VCaP (cell line): ENCODE data around the gene PTPN2.

Experiments
- H3K27ac ChIP-seq: fragments of 450-650 bp; 2 replicates; pipeline ENCODE4 v1.5.1; 2017
- TF ChIP-seq, protein P1 (sequence below): fragments of 450-650 bp; conservative IDR thresholded peaks from 2 replicates; pipeline ENCODE4 v1.5.1; 2017; ENCODE audit warnings: mild to moderate bottlenecking, moderate library complexity

Gene PTPN2

DNA sequence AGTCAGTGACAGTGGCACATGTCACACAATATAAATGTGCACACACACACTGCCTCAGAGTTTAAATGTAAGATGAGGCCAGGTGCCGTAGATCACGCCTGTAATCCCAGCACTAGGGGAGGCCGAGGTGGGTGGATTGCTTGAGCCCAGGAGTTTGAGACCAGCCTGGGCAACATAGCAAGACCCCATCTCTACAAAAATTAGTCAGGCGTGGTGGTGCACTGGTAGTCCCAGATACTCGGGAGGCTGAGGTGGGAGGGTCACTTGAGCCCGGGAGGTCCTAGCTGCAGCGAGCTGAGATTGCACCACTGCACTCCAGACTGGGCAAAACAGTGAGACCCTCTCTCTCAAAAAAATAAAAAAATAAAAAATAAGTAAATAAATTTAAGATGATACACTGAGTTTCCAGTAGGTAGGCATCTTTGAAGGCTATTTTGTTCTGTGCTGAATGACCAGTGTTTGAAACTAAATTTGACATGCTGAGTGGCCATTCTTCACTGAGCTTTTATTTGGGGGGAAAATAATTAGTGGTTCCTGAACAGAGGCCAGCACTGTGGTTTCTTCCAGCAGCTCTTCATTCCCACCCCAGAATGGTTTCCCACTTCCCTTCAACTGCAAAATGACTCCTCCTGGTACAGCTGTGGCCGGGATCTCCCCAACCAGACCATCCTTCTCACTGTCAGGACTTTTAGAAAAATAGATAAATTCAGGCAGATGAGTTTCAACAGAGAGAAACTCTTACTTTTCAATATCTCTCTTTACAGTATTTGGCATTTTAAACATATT is 136.3 kb downstream of the PTPN2 start:
- TF ChIP-seq, protein P1, sequence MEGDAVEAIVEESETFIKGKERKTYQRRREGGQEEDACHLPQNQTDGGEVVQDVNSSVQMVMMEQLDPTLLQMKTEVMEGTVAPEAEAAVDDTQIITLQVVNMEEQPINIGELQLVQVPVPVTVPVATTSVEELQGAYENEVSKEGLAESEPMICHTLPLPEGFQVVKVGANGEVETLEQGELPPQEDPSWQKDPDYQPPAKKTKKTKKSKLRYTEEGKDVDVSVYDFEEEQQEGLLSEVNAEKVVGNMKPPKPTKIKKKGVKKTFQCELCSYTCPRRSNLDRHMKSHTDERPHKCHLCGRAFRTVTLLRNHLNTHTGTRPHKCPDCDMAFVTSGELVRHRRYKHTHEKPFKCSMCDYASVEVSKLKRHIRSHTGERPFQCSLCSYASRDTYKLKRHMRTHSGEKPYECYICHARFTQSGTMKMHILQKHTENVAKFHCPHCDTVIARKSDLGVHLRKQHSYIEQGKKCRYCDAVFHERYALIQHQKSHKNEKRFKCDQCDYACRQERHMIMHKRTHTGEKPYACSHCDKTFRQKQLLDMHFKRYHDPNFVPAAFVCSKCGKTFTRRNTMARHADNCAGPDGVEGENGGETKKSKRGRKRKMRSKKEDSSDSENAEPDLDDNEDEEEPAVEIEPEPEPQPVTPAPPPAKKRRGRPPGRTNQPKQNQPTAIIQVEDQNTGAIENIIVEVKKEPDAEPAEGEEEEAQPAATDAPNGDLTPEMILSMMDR: no peak
- H3K27ac ChIP-seq: no peak overlapping the region

DNA sequence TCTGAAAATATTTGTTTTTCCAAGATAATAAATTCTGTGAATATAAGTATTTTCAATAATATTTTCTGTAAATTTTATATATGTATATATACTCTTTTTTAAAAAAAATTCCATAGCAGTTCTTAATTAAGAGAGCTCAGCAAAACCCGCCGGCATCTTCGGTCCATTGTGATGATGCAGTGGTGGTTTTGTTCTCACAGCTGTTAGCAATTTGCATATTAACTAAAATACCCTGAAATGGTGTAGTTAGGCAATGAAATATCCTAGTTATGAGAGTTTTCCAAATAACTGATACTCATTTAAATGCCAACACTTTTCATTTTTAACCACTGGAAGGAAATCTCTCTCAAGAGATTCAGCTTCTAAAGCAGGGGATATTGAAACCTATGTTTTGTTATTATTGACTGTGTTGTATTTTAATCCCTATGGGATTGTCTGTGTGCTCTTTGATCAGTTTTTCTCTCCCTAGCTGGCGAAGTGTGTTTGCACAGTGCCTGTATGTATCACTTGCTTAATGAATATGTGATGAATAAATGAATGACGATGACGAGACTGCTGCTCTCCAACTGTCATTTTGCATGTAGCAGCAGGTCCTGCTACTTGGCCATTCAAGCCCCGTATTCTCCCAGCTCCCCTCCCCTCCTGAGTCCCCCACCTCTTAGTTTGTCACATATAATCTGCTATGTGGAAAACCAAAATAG is 138.8 kb downstream of the PTPN2 start:
- no peak overlapping the region for H3K27ac ChIP-seq
- TF ChIP-seq, protein P1: no peak

- TF ChIP-seq, protein P1: peak; percentile 78
- H3K27ac ChIP-seq: no peak overlapping the region
Observed at GRCh38 chr18:12744103-12744502, 139.9 kb downstream of the PTPN2 start.

GRCh38 chr18:12742453-12742852 is 141.6 kb downstream of the PTPN2 start:
- TF ChIP-seq, protein P1: no peak
- no peak overlapping the region for H3K27ac ChIP-seq
